Mesodermal cell (in vitro differentiated cells): ENCODE measurements around the gene PLEKHH3.

Experiments
- H3K27ac ChIP-seq: 2 replicates; pipeline ENCODE4 v1.7.0; 2013; ENCODE audit warnings: mild to moderate bottlenecking, low read depth, low read length, moderate library complexity; ENCODE audit not compliant: severe bottlenecking
- H3K36me3 ChIP-seq: 2 replicates; pipeline ENCODE4 v1.7.1; 2013; ENCODE audit warnings: mild to moderate bottlenecking, low read length, moderate library complexity; ENCODE audit not compliant: control insufficient read depth, insufficient read depth
- H3K4me1 ChIP-seq: one replicate; pipeline ENCODE4 v1.7.1; 2013; ENCODE audit warnings: mild to moderate bottlenecking, low read length; ENCODE audit not compliant: insufficient read depth, control insufficient read depth, poor library complexity, severe bottlenecking
- H3K4me3 ChIP-seq: 2 replicates; pipeline ENCODE4 v1.7.0; 2013; ENCODE audit warnings: low read length, control low read depth, mild to moderate bottlenecking; ENCODE audit not compliant: insufficient read depth, poor library complexity, severe bottlenecking; ENCODE audit errors: extremely low read depth
- H3K9me3 ChIP-seq: 2 replicates; pipeline ENCODE4 v1.7.1; 2013; ENCODE audit warnings: mild to moderate bottlenecking, low read length, moderate library complexity; ENCODE audit not compliant: control insufficient read depth
- WGBS, 2 experiments: methylation state at CpG; one replicate each; pipeline ENCODE4 v1.1.5; 2013; ENCODE audit warnings: missing lambda C conversion rate in 2 of 2; ENCODE audit not compliant: insufficient coverage in 2 of 2; 5-methylcytosine and 5-hydroxymethylcytosine counted together

PLEKHH3 gene

GRCh38 chr17:42686520-42687128 lies 9.8 kb upstream of the PLEKHH3 start:
- peaks cover 36% of the 10 kb centered on the region for H3K36me3 ChIP-seq
- H3K27ac ChIP-seq = no peak overlapping the region
- WGBS, 2 experiments = 95 to 98% methylated on average over 30 to 32 of the region's 32 CpGs
- H3K4me1 ChIP-seq = peaks cover 4% of the 10 kb centered on the region
- H3K9me3 ChIP-seq = no peaks in the 10 kb centered on the region
- no peak overlapping the region for H3K4me3 ChIP-seq

- no peak overlapping the region for H3K27ac ChIP-seq
- no peak overlapping the region for H3K4me3 ChIP-seq
- H3K9me3 ChIP-seq = no peaks in the 10 kb centered on the region
- WGBS, 2 experiments = 94 to 97% methylated on average over 7 to 12 of the region's 14 CpGs
- peaks cover 36% of the 10 kb centered on the region for H3K36me3 ChIP-seq
- H3K4me1 ChIP-seq = peaks cover 8% of the 10 kb centered on the region
These were observed 9.0 kb upstream of the PLEKHH3 start for GRCh38 chr17:42685831-42686230.

- no peaks in the 10 kb centered on the region for H3K9me3 ChIP-seq
- WGBS, 2 experiments = 96 to 97% methylated on average over 43 to 46 of the region's 50 CpGs
- no peak overlapping the region for H3K4me3 ChIP-seq
- H3K27ac ChIP-seq = no peak overlapping the region
- H3K4me1 ChIP-seq = peaks cover 9% of the 10 kb centered on the region
- peaks cover 32% of the 10 kb centered on the region for H3K36me3 ChIP-seq
These were observed 8.2 kb upstream of the PLEKHH3 start for GRCh38 chr17:42684929-42685556.

DNA sequence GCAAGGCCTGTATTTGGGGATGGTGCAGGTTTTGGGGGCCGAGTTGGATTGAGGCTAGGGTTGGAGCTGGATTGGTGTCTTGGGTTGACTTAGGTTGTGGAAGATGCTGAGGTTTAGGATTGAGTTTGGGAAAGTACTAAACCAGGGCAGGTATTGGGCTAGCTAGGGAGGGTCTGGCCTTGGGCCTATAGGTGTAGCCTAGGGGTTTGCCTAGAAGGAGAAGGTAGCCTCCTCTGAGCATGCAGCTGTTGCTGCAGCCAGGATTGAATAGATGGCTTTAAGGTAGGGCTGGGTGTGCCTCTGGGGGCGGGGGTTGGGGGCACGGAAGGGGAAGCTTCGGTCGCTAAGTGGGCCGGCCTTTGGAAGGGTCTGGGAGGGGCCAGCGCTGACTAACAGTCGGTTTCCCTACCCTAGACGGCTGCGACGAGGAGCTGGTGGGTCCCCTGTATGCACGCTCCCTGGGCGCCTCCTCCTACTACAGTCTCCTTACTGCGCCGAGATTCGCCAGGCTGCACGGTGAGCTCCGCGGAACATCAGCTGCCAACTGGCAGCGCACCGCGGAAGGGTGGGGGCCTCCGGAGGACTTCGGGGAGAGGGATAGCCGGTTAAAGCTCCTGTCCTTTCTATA lies 6.7 kb upstream of the PLEKHH3 start:
- Histone ChIP-seq H3K4me1 (peaks cover 20% of the 10 kb centered on the region), H3K9me3 (no peaks in the 10 kb centered on the region), H3K4me3 (peak overlapping the region; percentile 61), H3K36me3 (peaks cover 22% of the 10 kb centered on the region), H3K27ac (no peak overlapping the region)
- 19 to 22% methylated on average over 14 to 22 of the region's 25 CpGs for WGBS, 2 experiments

DNA sequence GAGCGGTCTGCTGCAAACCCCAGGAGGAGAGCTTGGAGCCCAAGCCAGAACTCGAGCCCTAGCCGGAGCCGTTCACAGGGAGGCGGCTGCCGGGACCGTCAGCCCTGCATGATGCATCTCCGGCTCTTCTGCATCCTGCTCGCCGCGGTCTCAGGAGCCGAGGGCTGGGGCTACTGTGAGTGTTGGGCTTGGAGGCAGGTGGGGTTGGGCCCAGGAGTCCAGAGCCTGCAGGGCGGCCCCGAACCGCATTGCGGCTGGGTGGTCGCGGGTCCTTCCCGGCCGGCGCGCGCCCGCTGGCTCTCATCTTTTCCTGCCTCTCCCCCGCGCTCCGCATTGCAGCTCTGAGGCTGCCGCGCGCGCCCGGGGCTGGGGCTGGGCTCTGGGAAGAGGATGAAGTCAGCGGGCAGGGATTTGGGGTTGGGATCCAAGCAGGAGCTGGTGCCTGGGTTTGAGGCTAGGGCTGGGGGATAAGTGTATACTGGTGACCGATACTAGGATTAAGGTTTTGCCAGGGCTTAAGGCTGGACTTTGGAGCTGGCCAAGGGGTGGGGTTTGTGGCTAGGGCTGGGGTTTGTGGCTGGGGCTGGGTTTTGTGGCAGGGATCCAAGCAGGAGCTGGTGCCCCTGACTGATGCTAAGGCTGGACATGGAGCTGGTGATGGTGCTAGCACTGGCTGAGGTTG lies 6.1 kb upstream of the PLEKHH3 start:
- Histone ChIP-seq H3K9me3 (no peaks in the 10 kb centered on the region), H3K27ac (peak overlapping the region; percentile 59), H3K4me3 (peak overlapping the region; percentile 61), H3K36me3 (peaks cover 18% of the 10 kb centered on the region), H3K4me1 (peaks cover 20% of the 10 kb centered on the region)
- 1 to 5% methylated on average over 12 to 19 of the region's 34 CpGs for WGBS, 2 experiments

DNA sequence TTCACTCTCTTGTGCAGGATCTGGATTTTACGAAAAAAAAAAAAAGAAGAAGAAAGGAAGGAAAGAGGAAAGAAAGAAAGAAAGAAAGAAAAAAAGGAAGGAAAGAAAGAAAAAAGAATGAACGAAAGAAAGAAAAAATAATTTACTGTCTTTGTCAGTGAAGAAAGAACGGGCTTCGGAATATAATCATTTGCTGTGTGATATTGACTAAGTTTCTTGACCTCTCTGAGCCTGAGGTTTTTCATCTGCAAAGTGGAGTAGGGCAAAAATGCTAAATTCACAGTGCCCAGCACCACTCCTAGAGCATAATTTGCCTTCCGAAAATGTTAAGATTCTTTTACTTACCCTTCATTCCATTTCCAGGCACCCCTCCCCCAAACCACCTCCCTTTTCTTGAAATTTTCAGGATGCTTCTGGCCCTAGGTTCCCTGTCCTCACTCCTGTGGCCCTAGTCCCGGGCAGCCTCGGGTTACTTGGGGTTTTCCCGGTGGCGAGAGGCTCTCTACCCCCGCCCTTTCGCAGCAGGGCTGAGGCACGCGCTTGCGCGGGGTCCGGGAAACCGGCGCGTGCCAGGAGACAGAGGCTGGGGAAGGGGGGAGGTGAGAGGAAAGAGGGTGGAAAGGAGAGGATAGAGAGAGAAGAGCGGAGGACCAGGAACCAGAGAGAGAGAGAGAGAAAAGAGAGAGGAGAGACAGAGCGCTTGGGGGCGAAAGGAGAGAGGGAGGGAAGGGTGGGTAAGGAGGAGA lies 5.4 kb upstream of the PLEKHH3 start, which contains the start of gene CNTNAP1:
TSS of gene CNTNAP1 (plus strand) at position 556 of the 746 bp plus-strand sequence. CDS start 299 bp downstream, outside the sequence.
- H3K4me3 ChIP-seq = peak within 1 kb of the TSS; percentile 61
- 7 to 10% methylated on average over 17 to 22 of the region's 22 CpGs for WGBS, 2 experiments
- no peaks in the 10 kb centered on the region for H3K9me3 ChIP-seq
- peaks cover 11% of the 10 kb centered on the region for H3K36me3 ChIP-seq
- peaks cover 28% of the 10 kb centered on the region for H3K4me1 ChIP-seq
- peak within 1 kb of the TSS; percentile 59 for H3K27ac ChIP-seq

- Histone ChIP-seq H3K4me3 (no peak overlapping the region), H3K36me3 (no peaks in the 10 kb centered on the region), H3K27ac (peak overlapping the region; percentile 90), H3K4me1 (peaks cover 33% of the 10 kb centered on the region), H3K9me3 (no peaks in the 10 kb centered on the region)
- WGBS, 2 experiments = 90 to 91% methylated on average over 15 to 20 of the region's 20 CpGs
These were observed 3.6 kb upstream of the PLEKHH3 start for GRCh38 chr17:42680331-42680808.

- Histone ChIP-seq H3K36me3 (no peaks in the 10 kb centered on the region), H3K9me3 (no peaks in the 10 kb centered on the region), H3K4me3 (peak overlapping the region; percentile 42), H3K27ac (peak overlapping the region; percentile 90), H3K4me1 (peaks cover 38% of the 10 kb centered on the region)
- WGBS, 2 experiments = 12 to 25% methylated on average over 67 to 76 of the region's 78 CpGs
These were observed 2.9 kb upstream of the PLEKHH3 start for GRCh38 chr17:42679492-42680330.

- Histone ChIP-seq H3K27ac (peak overlapping the region; percentile 90), H3K4me1 (peaks cover 41% of the 10 kb centered on the region), H3K9me3 (no peaks in the 10 kb centered on the region), H3K36me3 (no peaks in the 10 kb centered on the region), H3K4me3 (peak overlapping the region; percentile 42)
- WGBS, 2 experiments = 6% methylated on average over 4 to 6 of the region's 18 CpGs
These were observed 2.2 kb upstream of the PLEKHH3 start for GRCh38 chr17:42678951-42679491.
